Endothelial cell (in vitro differentiated cells): ENCODE data around the gene AMPD2. TPM values are rescaled to one million over a fixed set of nuclear protein-coding genes. Genes with fewer than 3 reads are reported as not detected.

Experiments used
- DNase-seq: peaks from one replicate; pipeline ENCODE4 v3.0.0; 2021; ENCODE audit warnings: low spot score
- H3K27ac Mint-ChIP-seq: one replicate; pipeline ENCODE4 v1.8.0; 2021; ENCODE audit warnings: mixed read lengths, inconsistent platforms; ENCODE audit not compliant: unreplicated experiment
- H3K27me3 Mint-ChIP-seq: one replicate; pipeline ENCODE4 v1.8.0; 2021; ENCODE audit warnings: mild to moderate bottlenecking, moderate library complexity, mixed read lengths, inconsistent platforms; ENCODE audit not compliant: unreplicated experiment
- H3K36me3 Mint-ChIP-seq: one replicate; pipeline ENCODE4 v1.8.0; 2021; ENCODE audit warnings: mild to moderate bottlenecking, low read depth, mixed read lengths, inconsistent platforms; ENCODE audit not compliant: unreplicated experiment
- H3K4me1 Mint-ChIP-seq: one replicate; pipeline ENCODE4 v1.8.0; 2021; ENCODE audit warnings: mild to moderate bottlenecking, mixed read lengths, inconsistent platforms; ENCODE audit not compliant: unreplicated experiment
- H3K4me3 Mint-ChIP-seq: one replicate; pipeline ENCODE4 v1.8.0; 2021; ENCODE audit warnings: mild to moderate bottlenecking, mixed read lengths, inconsistent platforms; ENCODE audit not compliant: unreplicated experiment
- H3K9me3 Mint-ChIP-seq: one replicate; pipeline ENCODE4 v1.8.0; 2021; ENCODE audit warnings: mixed read lengths, inconsistent platforms; ENCODE audit not compliant: unreplicated experiment
- long read RNA-seq: library from polyadenylated mRNA; unstranded; transcript quantifications from one replicate; pipeline ENCODE4 v2.0.0, GENCODE V29; 2020; ENCODE audit not compliant: unreplicated experiment
- total RNA-seq: library from RNA; stranded (reverse); fragmentation: NEBNext Ultra II Directional; extraction: Animal tissue kit (Norgen Biotek cat#: 25700); gene quantifications from one replicate; pipeline ENCODE4 v1.2.1, GENCODE V29; 2021; ENCODE audit not compliant: unreplicated experiment
- TF ChIP-seq, protein P1 (sequence below): fragments of 200-600 bp; sonication (generic); IDR thresholded peaks from one replicate; pipeline ENCODE4 v1.5.0; 2021; ENCODE audit warnings: antibody characterized with exemption; ENCODE audit not compliant: unreplicated experiment

The AMPD2 gene
- 92.7 TPM for total RNA-seq
- long read RNA-seq, transcript AMPD2-202 (18 exons, 3,728 nt) = major isoform, 7 of 17 reads
- long read RNA-seq, partial matches to known transcripts = 3 of 17 reads
- long read RNA-seq, other reads (novel, unspliced or antisense) = 3 of 17 reads

DNA sequence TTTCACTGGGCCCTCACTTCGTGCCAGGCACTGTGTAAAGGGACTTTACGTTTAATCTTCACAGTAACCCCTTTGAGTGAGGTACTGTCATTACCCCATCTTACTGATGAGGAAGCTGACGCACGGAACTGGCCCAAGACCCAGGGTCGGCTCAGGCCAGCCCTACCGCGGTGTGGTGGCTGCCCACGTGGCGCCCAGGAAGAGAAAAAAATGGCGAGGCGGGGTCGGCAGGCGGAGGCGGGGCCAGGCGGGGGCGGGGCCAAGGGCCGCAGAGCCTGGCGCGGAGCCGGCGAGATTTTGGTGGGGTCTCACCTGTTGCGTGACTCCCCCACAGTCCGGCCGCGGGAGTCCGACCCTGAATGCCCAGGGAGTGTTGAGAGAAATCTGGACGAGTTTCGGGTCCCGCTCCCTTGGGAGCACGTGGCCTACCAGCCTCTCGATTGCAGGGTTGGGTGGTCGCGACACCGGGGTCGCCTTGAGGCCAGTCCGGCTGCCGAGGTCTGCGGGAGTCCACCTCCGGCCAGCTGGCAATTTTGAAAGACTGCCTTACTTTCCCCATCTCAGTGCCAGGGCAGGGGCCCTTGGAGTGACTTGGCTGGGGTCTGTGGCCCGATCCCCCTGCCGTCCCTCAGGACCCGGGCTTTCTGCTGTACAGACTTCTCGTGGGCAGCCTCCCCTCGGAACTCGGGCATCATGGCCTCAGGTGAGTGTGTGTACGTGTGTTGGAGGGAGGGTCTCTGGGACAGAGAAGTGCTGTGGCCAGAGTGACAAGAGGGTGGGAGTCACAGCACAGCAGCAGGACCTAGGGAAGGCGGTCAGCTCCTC is at the start of gene AMPD2, which contains the start of gene GNAT2:
AMPD2 (plus strand) TSS at position 262 of the 825 bp plus-strand sequence. CDS start 1,339 bp downstream, outside the sequence.
GNAT2 (minus strand) TSS at position 41 of the 825 bp plus-strand sequence. CDS start 6,746 bp downstream, outside the sequence.
- Mint-ChIP-seq H3K27me3 (peaks cover 22% of the 10 kb centered on the region), H3K9me3 (no peaks in the 10 kb centered on the region), H3K36me3 (no peaks in the 10 kb centered on the region), H3K27ac (peak within 1 kb of the TSS; percentile 97), H3K4me1 (peaks cover 53% of the 10 kb centered on the region), H3K4me3 (peak within 1 kb of the TSS; percentile 97)
- DNase-seq = peak; percentile 55
- TF ChIP-seq, protein P1, sequence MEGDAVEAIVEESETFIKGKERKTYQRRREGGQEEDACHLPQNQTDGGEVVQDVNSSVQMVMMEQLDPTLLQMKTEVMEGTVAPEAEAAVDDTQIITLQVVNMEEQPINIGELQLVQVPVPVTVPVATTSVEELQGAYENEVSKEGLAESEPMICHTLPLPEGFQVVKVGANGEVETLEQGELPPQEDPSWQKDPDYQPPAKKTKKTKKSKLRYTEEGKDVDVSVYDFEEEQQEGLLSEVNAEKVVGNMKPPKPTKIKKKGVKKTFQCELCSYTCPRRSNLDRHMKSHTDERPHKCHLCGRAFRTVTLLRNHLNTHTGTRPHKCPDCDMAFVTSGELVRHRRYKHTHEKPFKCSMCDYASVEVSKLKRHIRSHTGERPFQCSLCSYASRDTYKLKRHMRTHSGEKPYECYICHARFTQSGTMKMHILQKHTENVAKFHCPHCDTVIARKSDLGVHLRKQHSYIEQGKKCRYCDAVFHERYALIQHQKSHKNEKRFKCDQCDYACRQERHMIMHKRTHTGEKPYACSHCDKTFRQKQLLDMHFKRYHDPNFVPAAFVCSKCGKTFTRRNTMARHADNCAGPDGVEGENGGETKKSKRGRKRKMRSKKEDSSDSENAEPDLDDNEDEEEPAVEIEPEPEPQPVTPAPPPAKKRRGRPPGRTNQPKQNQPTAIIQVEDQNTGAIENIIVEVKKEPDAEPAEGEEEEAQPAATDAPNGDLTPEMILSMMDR = no peak

DNA sequence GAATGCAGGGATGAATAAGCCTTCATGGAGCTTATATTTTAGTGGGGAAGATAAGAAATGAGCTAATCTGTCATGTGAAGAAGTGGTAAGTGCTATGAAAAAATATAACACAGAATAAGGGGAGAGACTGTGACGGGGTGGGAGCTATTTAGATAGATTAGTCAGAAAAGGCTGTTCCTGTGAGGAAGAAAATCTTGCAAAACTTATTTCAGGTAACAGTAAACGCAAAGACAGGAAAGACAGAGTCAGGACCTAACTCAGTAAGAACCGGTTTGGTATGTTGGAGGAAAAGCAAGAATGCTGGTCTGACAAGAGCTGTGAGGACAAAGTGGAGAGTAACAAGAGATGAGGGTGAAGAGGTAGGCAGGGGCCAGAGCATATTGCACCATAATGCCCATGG is 49.2 kb upstream of the AMPD2 start:
- Mint-ChIP-seq H3K4me1 (peaks cover 31% of the 10 kb centered on the region), H3K4me3 (no peak overlapping the region), H3K36me3 (peaks cover 10% of the 10 kb centered on the region), H3K27me3 (peaks cover 4% of the 10 kb centered on the region), H3K9me3 (no peaks in the 10 kb centered on the region), H3K27ac (no peak overlapping the region)
- no peak for DNase-seq
- TF ChIP-seq, protein P1 = no peak

DNA sequence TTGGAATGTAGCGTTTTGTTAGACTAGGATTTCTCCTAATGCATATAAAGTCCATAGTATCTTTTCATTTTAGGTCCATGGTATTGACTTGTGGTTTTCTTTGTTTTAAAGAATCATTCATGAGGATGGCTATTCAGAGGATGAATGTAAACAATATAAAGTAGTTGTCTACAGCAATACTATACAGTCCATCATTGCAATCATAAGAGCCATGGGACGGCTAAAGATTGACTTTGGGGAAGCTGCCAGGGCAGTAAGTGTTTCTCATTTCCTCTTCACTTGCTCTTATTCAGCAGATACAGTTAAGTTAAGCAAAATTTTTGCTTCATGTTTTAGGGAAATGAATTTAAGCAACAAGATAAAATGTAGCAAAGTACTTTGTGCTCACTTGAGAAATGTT is 45.9 kb upstream of the AMPD2 start:
- H3K27ac Mint-ChIP-seq = no peak overlapping the region
- H3K4me3 Mint-ChIP-seq = no peak overlapping the region

DNA sequence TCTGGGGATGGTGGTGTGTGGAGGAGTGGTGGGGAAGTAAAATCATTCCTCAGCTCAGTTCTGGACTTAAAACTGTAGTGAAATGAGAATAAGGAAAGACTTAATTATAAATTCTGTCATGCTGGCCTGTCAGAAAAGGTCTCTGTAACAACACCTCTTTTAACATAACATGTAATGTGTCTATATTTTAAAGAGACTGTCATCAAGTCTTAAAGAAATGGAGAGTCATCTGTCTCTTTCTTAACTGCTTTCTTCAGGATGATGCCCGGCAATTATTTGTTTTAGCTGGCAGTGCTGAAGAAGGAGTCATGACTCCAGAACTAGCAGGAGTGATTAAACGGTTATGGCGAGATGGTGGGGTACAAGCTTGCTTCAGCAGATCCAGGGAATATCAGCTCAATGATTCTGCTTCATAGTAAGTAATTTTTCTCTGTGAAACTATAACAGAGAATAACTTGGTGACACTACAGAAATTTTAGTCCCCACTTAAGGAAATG is 40.6 kb upstream of the AMPD2 start:
- Mint-ChIP-seq H3K4me1 (peaks cover 8% of the 10 kb centered on the region), H3K27ac (peak overlapping the region; percentile 70), H3K4me3 (no peak overlapping the region), H3K36me3 (peaks cover 32% of the 10 kb centered on the region), H3K9me3 (no peaks in the 10 kb centered on the region), H3K27me3 (peaks cover 6% of the 10 kb centered on the region)
- TF ChIP-seq, protein P1 = no peak
- no peak for DNase-seq

More for the DNA sequence above, 45.9 kb upstream of the AMPD2 start:
- Mint-ChIP-seq H3K27me3 (peaks cover 7% of the 10 kb centered on the region), H3K36me3 (peaks cover 15% of the 10 kb centered on the region), H3K4me1 (peaks cover 22% of the 10 kb centered on the region), H3K9me3 (no peaks in the 10 kb centered on the region)
- TF ChIP-seq, protein P1 = no peak
- no peak for DNase-seq
